ACC112 (cell line): Measurements from ENCODE around the gene GPR153.

Experiments used
- H2AFZ ChIP-seq: fragments of 200-600 bp; sonication (generic); one replicate; pipeline ENCODE4 v1.6.0; 2017; ENCODE audit warnings: antibody characterized with exemption, low read length; ENCODE audit not compliant: unreplicated experiment
- H3K27ac ChIP-seq: fragments of 200-600 bp; sonication (generic); 2 replicates; pipeline ENCODE4 v1.5.1; 2014; ENCODE audit warnings: low read depth, mild to moderate bottlenecking, antibody characterized with exemption, low read length, moderate library complexity
- H3K27me3 ChIP-seq: fragments of 200-600 bp; sonication (generic); 2 replicates; pipeline ENCODE4 v1.6.1; 2014; ENCODE audit warnings: mild to moderate bottlenecking, antibody characterized with exemption, low read length, moderate library complexity, mixed read lengths; ENCODE audit not compliant: insufficient read depth
- H3K36me3 ChIP-seq: fragments of 200-600 bp; sonication (generic); 2 replicates; pipeline ENCODE4 v1.6.1; 2016; ENCODE audit warnings: mild to moderate bottlenecking, antibody characterized with exemption, low read length, moderate library complexity, mixed read lengths; ENCODE audit not compliant: insufficient read depth
- H3K4me1 ChIP-seq: fragments of 200-600 bp; sonication (generic); one replicate; pipeline ENCODE4 v1.6.1; 2016; ENCODE audit warnings: low read length, mixed read lengths; ENCODE audit not compliant: insufficient read depth, unreplicated experiment, control insufficient read depth
- H3K4me3 ChIP-seq: fragments of 200-600 bp; sonication (generic); 2 replicates; pipeline ENCODE4 v1.5.1; 2014; ENCODE audit warnings: mild to moderate bottlenecking, low read depth, low read length
- H3K79me2 ChIP-seq: fragments of 200-600 bp; sonication (generic); one replicate; pipeline ENCODE4 v1.6.0; 2016; ENCODE audit warnings: low read length; ENCODE audit not compliant: control insufficient read depth, unreplicated experiment, insufficient read depth

The GPR153 gene

GRCh38 chr1:6248161-6248776, 12.6 kb downstream of the GPR153 start:
- no peaks in the 10 kb centered on the region for H3K36me3 ChIP-seq
- H3K27ac ChIP-seq: no peak overlapping the region
- H3K4me3 ChIP-seq: no peak overlapping the region
- no peaks in the 10 kb centered on the region for H3K4me1 ChIP-seq
- H3K79me2 ChIP-seq: no peaks in the 10 kb centered on the region
- no peak overlapping the region for H2AFZ ChIP-seq
- H3K27me3 ChIP-seq: peaks cover 48% of the 10 kb centered on the region

- H3K4me1 ChIP-seq: no peaks in the 10 kb centered on the region
- H3K27me3 ChIP-seq: peaks cover 54% of the 10 kb centered on the region
- no peak overlapping the region for H3K4me3 ChIP-seq
- no peak overlapping the region for H3K27ac ChIP-seq
- no peak overlapping the region for H2AFZ ChIP-seq
- no peaks in the 10 kb centered on the region for H3K79me2 ChIP-seq
- no peaks in the 10 kb centered on the region for H3K36me3 ChIP-seq
Measured at GRCh38 chr1:6247651-6248050, 13.2 kb downstream of the GPR153 start.

- no peaks in the 10 kb centered on the region for H3K36me3 ChIP-seq
- no peaks in the 10 kb centered on the region for H3K79me2 ChIP-seq
- peaks cover 63% of the 10 kb centered on the region for H3K27me3 ChIP-seq
- H3K4me1 ChIP-seq: no peaks in the 10 kb centered on the region
- no peak overlapping the region for H3K27ac ChIP-seq
- H2AFZ ChIP-seq: no peak overlapping the region
- H3K4me3 ChIP-seq: no peak overlapping the region
Measured at GRCh38 chr1:6246497-6247467, 14.1 kb downstream of the GPR153 start.

GRCh38 chr1:6245869-6246496, 14.9 kb downstream of the GPR153 start:
- Histone ChIP-seq H3K27me3 (peaks cover 71% of the 10 kb centered on the region), H3K36me3 (no peaks in the 10 kb centered on the region), H3K79me2 (no peaks in the 10 kb centered on the region), H2AFZ (no peak overlapping the region), H3K4me1 (no peaks in the 10 kb centered on the region), H3K4me3 (peak overlapping the region; percentile 58), H3K27ac (no peak overlapping the region)

GRCh38 chr1:6245086-6245868, 15.6 kb downstream of the GPR153 start:
- no peaks in the 10 kb centered on the region for H3K4me1 ChIP-seq
- H3K36me3 ChIP-seq: no peaks in the 10 kb centered on the region
- peaks cover 75% of the 10 kb centered on the region for H3K27me3 ChIP-seq
- H3K79me2 ChIP-seq: no peaks in the 10 kb centered on the region
- H2AFZ ChIP-seq: no peak overlapping the region
- H3K27ac ChIP-seq: no peak overlapping the region
- H3K4me3 ChIP-seq: peak overlapping the region; percentile 58

GRCh38 chr1:6244401-6245049, 16.4 kb downstream of the GPR153 start:
- no peak overlapping the region for H3K4me3 ChIP-seq
- H2AFZ ChIP-seq: no peak overlapping the region
- H3K36me3 ChIP-seq: no peaks in the 10 kb centered on the region
- peaks cover 69% of the 10 kb centered on the region for H3K27me3 ChIP-seq
- H3K4me1 ChIP-seq: no peaks in the 10 kb centered on the region
- H3K79me2 ChIP-seq: no peaks in the 10 kb centered on the region
- H3K27ac ChIP-seq: no peak overlapping the region

- Histone ChIP-seq H3K27me3 (peaks cover 65% of the 10 kb centered on the region), H3K27ac (no peak within 1 kb of the TSS), H3K4me3 (no peak within 1 kb of the TSS), H3K4me1 (no peaks in the 10 kb centered on the region), H2AFZ (no peak within 1 kb of the TSS), H3K79me2 (no peaks in the 10 kb centered on the region), H3K36me3 (no peaks in the 10 kb centered on the region)
Measured at GRCh38 chr1:6243993-6244392, 16.9 kb downstream of the GPR153 start, which contains the start of gene HES3. HES3 (plus strand) TSS chr1:6244179; CDS start chr1:6244366, 187 bp downstream.

- peaks cover 58% of the 10 kb centered on the region for H3K27me3 ChIP-seq
- H3K4me3 ChIP-seq: no peak overlapping the region
- no peak overlapping the region for H2AFZ ChIP-seq
- no peak overlapping the region for H3K27ac ChIP-seq
- no peaks in the 10 kb centered on the region for H3K4me1 ChIP-seq
- H3K36me3 ChIP-seq: no peaks in the 10 kb centered on the region
- no peaks in the 10 kb centered on the region for H3K79me2 ChIP-seq
Measured at GRCh38 chr1:6243053-6243834, 17.7 kb downstream of the GPR153 start.

GRCh38 chr1:6241887-6242740, 18.8 kb downstream of the GPR153 start:
- Histone ChIP-seq H3K4me1 (no peaks in the 10 kb centered on the region), H3K79me2 (no peaks in the 10 kb centered on the region), H3K4me3 (peak overlapping the region; percentile 61; the same call in 1 of the 2 replicates), H3K27me3 (peaks cover 58% of the 10 kb centered on the region), H3K27ac (no peak overlapping the region), H2AFZ (peak overlapping the region; percentile 25), H3K36me3 (no peaks in the 10 kb centered on the region)
